HepG2 (cell line): ENCODE results near the gene RIMS3. TPM values are rescaled to one million over a fixed set of nuclear protein-coding genes. Genes with fewer than 3 reads are reported as not detected.

Source experiments
- ATAC-seq: fragments of 200-7000 bp; cut with Tn5 transposase; 3 replicates; pipeline ENCODE4 v1.9.1; 2020; ENCODE audit warnings: mild to moderate bottlenecking, moderate library complexity
- BruUV-seq: library from RNA; stranded (reverse); fragments of 400-500 nt; replicated peaks from 2 replicates; lab custom pipeline; 2021; lab: Mats Ljungman, UMichigan
- CTCF ChIA-PET: fragments of 300-600 bp; formaldehyde crosslinking; extraction: SDS; loops from one replicate; lab custom pipeline; 2021; ENCODE audit warnings: low total read pairs, inconsistent platforms, low intra/inter-chr PET ratio; lab: Yijun Ruan, JAX
- POLR2A ChIA-PET: fragments of 350-600 bp; sonication (Branson Sonifier 250); formaldehyde crosslinking; loops from one replicate; lab custom pipeline; 2020; ENCODE audit warnings: antibody characterized with exemption, inconsistent platforms; lab: Yijun Ruan, JAX
- DNase-seq: peaks from one replicate; pipeline ENCODE4 v3.0.0-alpha.2; 2015; ENCODE audit warnings: low spot score
- FAIRE-seq: peaks from 3 replicates; lab custom pipeline; 2011; peaks lifted over from hg19 to GRCh38; lab: Jason Lieb, UNC
- H2AFZ ChIP-seq: one replicate; pipeline ENCODE4 v1.6.1; 2011; ENCODE audit warnings: low read length, inconsistent platforms
- H3K27ac ChIP-seq: fragments of 300-600 bp; 3 replicates; pipeline ENCODE4 v1.8.0; 2011; ENCODE audit warnings: mixed run types, mild to moderate bottlenecking, mixed read lengths, low read length, inconsistent platforms; ENCODE audit not compliant: insufficient read depth; ENCODE audit errors: extremely low read length
- H3K27me3 ChIP-seq, 2 experiments: fragments of 200-600 bp in 1 of 2; 2 replicates in 1 of 2; 3 replicates in 1 of 2; pipeline versions ENCODE4 v1.6.0 to v1.8.0; 2011; ENCODE audit warnings: low read length in 2 of 2, mild to moderate bottlenecking in 2 of 2, moderate library complexity in 2 of 2, inconsistent platforms in 1 of 2; ENCODE audit not compliant: insufficient read depth in 2 of 2, control insufficient read depth in 1 of 2
- H3K36me3 ChIP-seq, 2 experiments: fragments of 200-600 bp in 1 of 2; replicated peaks in 1 of 2; 2 replicates in 1 of 2; 3 replicates in 1 of 2; pipeline versions ENCODE4 v1.5.1 to v1.8.0; 2011; ENCODE audit warnings: low read length in 2 of 2, inconsistent platforms in 1 of 2; ENCODE audit not compliant: insufficient read depth in 2 of 2, control insufficient read depth in 1 of 2
- H3K4me1 ChIP-seq: 2 replicates; pipeline ENCODE4 v1.5.1; 2012; ENCODE audit warnings: low read length, inconsistent platforms; ENCODE audit not compliant: insufficient read depth
- H3K4me2 ChIP-seq: 2 replicates; pipeline ENCODE4 v1.6.0; 2011; ENCODE audit warnings: low read depth, low read length, inconsistent platforms
- H3K4me3 ChIP-seq, 3 experiments: fragments of 200-600 bp in 1 of 3; sonication (generic), shearing (Covaris generic) in 1 of 3; replicated peaks in 1 of 3; 2 replicates each; pipeline ENCODE4 v1.5.1; 2011 to 2016; ENCODE audit warnings: low read length in 3 of 3, inconsistent platforms in 2 of 3, low read depth in 2 of 3, mild to moderate bottlenecking in 2 of 3, control low read depth in 1 of 3, mixed read lengths in 1 of 3; ENCODE audit not compliant: insufficient read depth in 1 of 3
- H3K79me2 ChIP-seq: one replicate; pipeline ENCODE4 v1.6.1; 2011; ENCODE audit warnings: low read length, inconsistent platforms; ENCODE audit not compliant: insufficient read depth
- H3K9ac ChIP-seq: 2 replicates; pipeline ENCODE4 v1.6.0; 2011; ENCODE audit warnings: mild to moderate bottlenecking, low read depth, low read length, inconsistent platforms; ENCODE audit not compliant: insufficient read depth
- H3K9me3 ChIP-seq: 2 replicates; pipeline ENCODE4 v1.5.1; 2012; ENCODE audit warnings: mild to moderate bottlenecking, low read length
- H4K20me1 ChIP-seq: 2 replicates; pipeline ENCODE4 v1.6.0; 2011; ENCODE audit warnings: inconsistent platforms, mild to moderate bottlenecking, low read length, moderate library complexity; ENCODE audit not compliant: insufficient read depth
- KMT2B ChIP-seq: IDR thresholded peaks from 2 replicates; pipeline ENCODE4 v1.6.1; 2016; ENCODE audit warnings: missing genetic modification reagents, missing compliant biosample characterization
- PBX3 ChIP-seq: sonication (generic); formaldehyde crosslinking; IDR thresholded peaks from 2 replicates; pipeline ENCODE4 v1.8.1; 2023; ENCODE audit warnings: missing genetic modification reagents, inconsistent platforms, borderline replicate concordance
- ZNF292 ChIP-seq: sonication (generic); formaldehyde crosslinking; IDR thresholded peaks from 2 replicates; pipeline ENCODE4 v1.8.1; 2022; ENCODE audit warnings: mild to moderate bottlenecking, low read depth, missing genetic modification reagents, borderline replicate concordance
- ZNF740 ChIP-seq: sonication (generic); formaldehyde crosslinking; IDR thresholded peaks from 2 replicates; pipeline ENCODE4 v1.4.0; 2020; ENCODE audit warnings: missing genetic modification reagents
- WGBS: methylation state at CpG from one replicate; pipeline ENCODE4 v1.1.6; 2017; ENCODE audit warnings: low lambda C conversion rate; 5-methylcytosine and 5-hydroxymethylcytosine counted together
- in situ Hi-C: cut with HindIII; loops from 2 replicates; pipeline ENCODE4 v1.10.0; 2017; ENCODE audit warnings: low pct_unique_long_range_greater_than_20kb; ENCODE audit not compliant: extremely low pct_ligation_motif_present
- intact Hi-C: fragments of 100-400 bp; cut with micrococcal nuclease; formaldehyde crosslinking; loops from one replicate; pipeline ENCODE4 v1.10.0; 2022; ENCODE audit not compliant: unreplicated experiment
- polyA plus RNA-seq, 8 experiments: library from polyadenylated mRNA; depleted of rRNA in 3 of 8; stranded (reverse) in 7 of 8; unstranded in 1 of 8; fragments of >200 nt; fragmentation: Illumina TruSeq in 4 of 8; extraction: Trizol in 4 of 8; gene quantifications; 2 replicates each; pipeline versions ENCODE4 v1.2.1 to v1.2.3, GENCODE V29; 2011 to 2016; ENCODE audit warnings: low read depth in 4 of 8, missing spikeins in 1 of 8, mixed read lengths in 1 of 8; ENCODE audit not compliant: insufficient read depth in 1 of 8
- total RNA-seq, 5 experiments: library from RNA; depleted of rRNA; stranded (reverse); fragments of >200 nt; fragmentation: Illumina TruSeq; extraction: Trizol; gene quantifications; 2 replicates each; pipeline ENCODE4 v1.2.3, GENCODE V29; 2016; ENCODE audit warnings: low read depth in 1 of 5

The RIMS3 gene
- total and polyA plus RNA-seq, 2 of the 13 experiments (the other 11 are each of a cell fraction or from before 2014, with no cell fraction given), result 2.1 to 5.4 TPM

- TF ChIP-seq ZNF292, result no peak
These were observed 43.5 kb downstream of the RIMS3 start (continued) for GRCh38 chr1:40621821-40622450.

- Histone ChIP-seq H4K20me1 (no peaks in the 10 kb centered on the region), H3K9me3 (no peaks in the 10 kb centered on the region), H3K9ac (no peak overlapping the region), H3K4me1 (no peaks in the 10 kb centered on the region), H3K4me3 (no peak overlapping the region), H3K27me3 (no peaks in the 10 kb centered on the region), H3K4me2 (no peak overlapping the region), H2AFZ (no peak overlapping the region), H3K79me2 (no peaks in the 10 kb centered on the region), H3K36me3 (no peaks in the 10 kb centered on the region), H3K27ac (no peak overlapping the region)
- ATAC-seq (no peak), FAIRE-seq (no peak), DNase-seq (no peak)
- TF ChIP-seq KMT2B (CRISPR knock-in tag), result no peak
- TF ChIP-seq ZNF740 (CRISPR knock-in tag), result no peak
- TF ChIP-seq PBX3 (CRISPR knock-in tag), result no peak
- BruUV-seq, result no TSS peak
- intact Hi-C loops, result no loop called here
- in situ Hi-C loops, result loop anchor here (10.0 kb wide), 2 partner anchors 214 to 334 kb away; no protein-coding TSS in a partner anchor
- CTCF ChIA-PET, result no interaction called here
- POLR2A ChIA-PET, result no interaction called here
- 78% methylated on average over 3 of the region's 3 CpGs for WGBS
These were observed 44.8 kb downstream of the RIMS3 start for GRCh38 chr1:40620586-40621210.
